Measurements from ENCODE around the gene RBMS1.
A peak's percentile ranks its signal among the peaks of the same experiment; 100 is the strongest.

RBMS1 gene

GRCh38 chr2:160325418-160325817, 168.2 kb downstream of the RBMS1 start:
- no peak for DNase-seq

GRCh38 chr2:160324917-160325316, 168.7 kb downstream of the RBMS1 start:
- peak; percentile 10 for DNase-seq

- peak; percentile 20 for DNase-seq
Observed at GRCh38 chr2:160324161-160324800, 169.3 kb downstream of the RBMS1 start.

DNA sequence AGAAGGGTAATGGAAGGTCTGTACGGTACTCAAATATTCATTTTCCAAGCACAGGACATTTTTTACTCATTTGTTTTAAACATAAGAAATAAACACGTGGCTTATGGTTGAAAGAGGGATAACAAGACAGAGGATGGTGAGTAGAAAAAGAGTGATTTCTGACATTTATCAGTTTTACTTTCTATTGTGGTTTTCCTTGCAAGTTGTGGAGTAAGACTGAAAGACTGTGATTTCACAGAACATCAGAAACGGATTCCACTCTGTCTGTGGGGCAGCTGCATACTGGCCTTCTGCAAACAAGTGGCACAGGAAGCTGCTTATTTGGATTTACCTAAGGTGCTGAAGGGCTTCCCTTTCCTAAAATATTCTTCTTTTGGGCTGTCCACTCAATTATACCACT, 171.3 kb downstream of the RBMS1 start:
- DNase-seq = peak; percentile 32

DNA sequence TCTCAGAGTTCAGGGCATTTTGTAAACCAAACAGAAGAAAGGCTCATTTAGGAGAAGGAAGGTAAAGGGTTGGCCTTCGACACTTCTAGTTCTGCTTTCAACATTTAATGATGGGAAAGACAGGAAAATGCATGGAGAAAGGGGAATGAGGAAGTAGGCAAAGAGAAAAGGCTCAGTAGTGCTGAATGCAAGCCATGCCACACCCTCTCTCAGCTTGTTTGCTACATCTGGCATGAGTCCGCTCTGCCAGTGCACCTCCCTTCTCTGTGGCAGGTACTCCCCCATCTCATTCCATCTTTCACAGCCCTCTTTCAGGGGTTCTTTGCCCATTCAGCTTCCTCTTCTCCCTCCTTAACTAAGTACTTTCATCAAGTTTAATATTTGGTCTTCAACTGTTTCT, 172.6 kb downstream of the RBMS1 start:
- no peak for DNase-seq

GRCh38 chr2:160319700-160320099, 173.9 kb downstream of the RBMS1 start:
- no peak for DNase-seq

- DNase-seq = no peak
Observed at GRCh38 chr2:160318218-160318617, 175.4 kb downstream of the RBMS1 start.

DNA sequence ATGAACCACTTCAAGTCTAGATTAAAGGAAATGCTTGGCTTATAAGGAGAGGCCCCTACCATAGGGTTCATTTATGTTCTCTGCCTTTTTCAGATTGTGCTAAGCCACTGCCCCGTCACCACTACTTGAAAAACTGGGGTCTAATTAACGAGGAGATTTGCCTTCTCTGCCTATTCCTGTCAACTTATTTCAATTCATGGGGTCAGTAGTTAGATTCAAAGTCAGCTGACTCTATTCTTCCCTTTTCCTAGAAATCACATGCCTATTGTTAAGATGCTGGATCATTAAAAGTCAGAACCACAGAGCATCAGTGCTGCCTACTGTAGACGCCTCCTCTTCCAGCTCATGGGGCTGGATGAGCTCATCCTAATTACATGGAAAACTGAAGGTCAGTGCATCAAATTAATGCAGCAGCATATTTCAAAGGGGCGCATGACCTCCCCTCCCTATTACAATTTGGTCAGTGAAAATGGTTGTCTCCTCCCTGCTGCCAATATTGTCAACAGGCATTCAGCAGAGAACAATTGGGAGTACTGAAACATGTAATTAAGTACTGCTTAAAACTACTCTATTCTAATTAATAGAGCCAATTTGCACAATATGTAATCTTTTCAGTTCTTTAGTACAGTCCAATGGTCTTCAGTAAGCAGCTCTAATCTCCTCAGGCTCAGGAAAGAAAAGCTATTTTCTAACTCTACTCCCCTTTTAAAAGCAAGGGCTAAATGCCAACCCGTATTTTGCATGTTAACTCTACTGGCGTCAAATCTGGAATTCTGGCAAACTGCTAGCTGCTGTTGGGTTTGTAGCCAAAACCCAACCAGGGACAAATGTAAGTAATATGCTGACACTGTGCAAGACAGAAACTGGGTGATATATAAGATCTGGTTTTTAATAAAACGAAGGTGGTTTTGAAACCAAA, 176.2 kb downstream of the RBMS1 start:
- no peak for DNase-seq

DNA sequence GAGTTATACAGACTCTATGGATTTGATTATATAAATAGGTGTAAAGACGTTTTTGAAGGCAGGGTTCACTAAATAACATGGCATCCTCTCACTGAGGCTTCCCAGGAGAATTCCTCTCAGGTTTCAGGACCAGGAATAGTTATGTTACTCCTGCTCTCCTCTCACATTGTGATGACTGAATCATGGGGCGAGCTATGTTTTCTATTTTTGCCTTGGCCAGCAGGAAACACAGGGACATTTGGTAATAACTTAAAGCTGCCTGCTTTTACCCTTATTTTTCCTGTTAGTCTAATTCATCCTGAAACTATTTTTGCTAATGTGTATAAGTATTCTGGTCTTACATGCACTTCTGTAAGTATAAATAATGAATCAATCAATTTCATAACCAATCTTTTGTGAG, 178.3 kb downstream of the RBMS1 start:
- no peak for DNase-seq

DNA sequence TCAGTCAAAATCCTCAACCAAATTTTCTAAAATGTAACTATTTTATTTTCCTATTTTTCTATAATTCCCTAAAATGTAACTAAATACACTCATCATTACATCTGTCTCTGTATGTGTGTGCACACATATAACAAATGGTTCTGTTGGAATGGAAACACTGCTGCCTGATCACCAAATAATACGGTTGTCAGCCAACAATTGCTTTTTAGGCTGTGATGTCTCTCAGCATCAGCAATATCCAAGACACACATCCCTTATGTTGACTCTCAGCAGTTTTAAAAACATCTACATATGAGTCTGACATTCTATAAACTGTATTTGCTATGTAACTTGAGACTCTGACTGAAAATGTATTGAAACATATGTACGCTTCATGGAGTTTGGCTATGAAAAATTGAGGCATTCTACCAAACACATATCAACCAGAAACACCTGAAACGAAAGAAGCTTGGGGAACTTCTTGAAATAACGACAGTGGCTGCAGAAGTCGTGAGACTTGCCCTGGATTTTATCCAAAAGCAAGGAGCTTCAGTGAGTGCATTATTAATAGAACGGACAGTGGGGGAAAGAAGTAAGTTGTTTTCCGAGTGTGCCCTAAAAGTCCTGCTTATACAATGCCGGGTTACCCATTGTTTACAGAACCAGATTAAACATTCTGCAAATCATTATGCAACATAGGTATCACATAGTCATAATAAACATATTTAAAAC, 183.3 kb downstream of the RBMS1 start:
- DNase-seq = no peak

DNA sequence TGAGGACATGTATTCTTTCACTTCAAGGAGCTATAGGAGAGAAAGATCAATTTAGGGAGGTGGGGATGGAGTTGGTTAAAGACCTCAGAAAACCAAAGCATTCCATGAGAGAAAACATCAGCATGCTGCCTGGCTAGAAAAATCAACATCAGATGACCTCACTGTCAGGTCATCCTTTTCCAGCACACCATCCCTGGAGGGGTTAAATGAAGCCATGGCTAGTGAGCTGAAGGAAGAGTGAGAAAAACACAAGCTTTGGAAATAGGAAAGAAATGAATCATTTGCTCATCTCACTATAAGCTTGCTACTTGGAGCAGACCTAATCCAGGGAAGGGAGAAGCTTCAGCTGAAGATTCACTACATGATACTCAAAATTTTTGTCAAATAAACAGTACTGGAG, 184.0 kb downstream of the RBMS1 start:
- DNase-seq = no peak

GRCh38 chr2:160308915-160309314, 184.7 kb downstream of the RBMS1 start:
- no peak for DNase-seq

- DNase-seq = no peak
Observed at GRCh38 chr2:160308476-160308875, 185.1 kb downstream of the RBMS1 start.

GRCh38 chr2:160306985-160307384, 186.6 kb downstream of the RBMS1 start:
- DNase-seq = no peak

GRCh38 chr2:160305081-160305750, 188.4 kb downstream of the RBMS1 start:
- no peak for DNase-seq

DNA sequence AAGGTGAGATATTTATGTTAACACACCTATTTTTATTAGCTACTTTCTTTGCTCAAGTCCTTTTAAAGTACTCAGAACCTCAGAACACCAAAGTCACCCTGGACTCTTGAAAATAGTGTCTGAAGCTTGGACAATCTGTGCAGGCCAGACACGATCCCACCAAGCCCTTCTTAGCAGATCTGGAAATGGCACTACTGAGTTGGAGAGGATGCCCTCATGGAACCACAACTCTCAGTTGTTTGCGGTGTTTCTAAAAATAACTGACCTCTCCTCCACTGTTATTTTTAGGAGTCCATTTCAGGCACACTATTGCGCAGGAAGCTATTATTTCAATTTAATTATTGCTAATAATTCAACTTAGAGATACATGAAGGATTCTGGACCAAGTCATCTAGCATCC, 190.1 kb downstream of the RBMS1 start:
- no peak for DNase-seq

- DNase-seq = no peak
Observed at GRCh38 chr2:160303076-160303475, 190.5 kb downstream of the RBMS1 start.

DNA sequence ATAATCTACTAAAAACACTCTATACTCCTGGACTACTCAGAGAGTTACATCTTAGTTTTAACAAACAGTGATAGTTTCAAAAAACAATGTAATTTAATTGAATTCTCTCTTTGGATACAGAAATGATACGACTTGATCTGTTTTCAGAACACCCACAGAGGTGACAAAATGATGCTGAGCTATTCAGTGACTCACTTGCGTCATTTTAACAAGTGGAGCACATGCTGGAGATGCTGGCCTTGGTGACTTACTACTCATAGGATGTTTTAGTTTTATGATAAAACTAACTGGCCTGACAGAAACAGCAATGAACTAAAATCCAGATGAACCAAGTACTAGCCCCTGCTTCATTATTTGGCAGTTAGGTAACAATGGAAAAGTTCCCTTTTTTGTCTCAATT, 192.2 kb downstream of the RBMS1 start:
- peak; percentile 55 for DNase-seq

DNA sequence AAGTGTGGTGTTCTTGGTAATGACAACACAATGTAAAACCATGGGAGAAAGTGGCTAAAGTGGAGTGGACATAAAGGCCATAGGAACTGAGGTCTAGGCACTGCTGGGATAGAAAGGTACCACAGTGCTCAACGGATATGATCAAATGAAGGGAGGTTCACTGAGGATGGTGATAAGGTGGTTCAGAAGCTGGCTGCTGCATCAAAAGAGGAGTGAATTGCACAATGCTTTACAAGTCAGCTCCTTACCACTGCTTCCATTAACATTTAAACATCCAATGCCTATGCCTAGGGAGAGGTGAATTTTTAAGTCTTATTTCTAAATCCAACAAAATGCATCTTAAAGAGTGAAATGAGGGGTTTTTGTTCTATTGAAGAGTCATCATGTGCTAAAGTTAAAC, 193.4 kb downstream of the RBMS1 start:
- no peak for DNase-seq

- DNase-seq = peak; percentile 28
Observed at GRCh38 chr2:160299540-160299939, 194.1 kb downstream of the RBMS1 start.

DNA sequence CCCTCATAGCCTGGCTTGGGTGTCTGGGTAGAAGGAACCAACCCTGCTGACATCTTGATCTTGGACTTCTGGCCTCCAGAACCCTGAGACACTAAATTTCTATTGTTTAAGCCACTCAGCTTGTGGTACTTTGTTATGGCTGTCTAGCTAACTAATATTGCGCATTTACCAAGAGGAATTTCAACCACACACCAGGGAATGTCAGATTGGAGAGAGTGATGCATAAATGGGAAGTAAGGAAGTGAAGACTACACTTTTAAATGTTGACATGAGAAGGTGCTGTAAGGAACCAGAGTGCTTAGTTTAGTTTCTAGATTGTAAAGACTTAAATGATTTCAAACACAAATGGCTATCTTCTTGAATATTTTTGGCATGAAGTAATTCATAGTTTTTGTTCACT, 194.6 kb downstream of the RBMS1 start:
- no peak for DNase-seq

DNA sequence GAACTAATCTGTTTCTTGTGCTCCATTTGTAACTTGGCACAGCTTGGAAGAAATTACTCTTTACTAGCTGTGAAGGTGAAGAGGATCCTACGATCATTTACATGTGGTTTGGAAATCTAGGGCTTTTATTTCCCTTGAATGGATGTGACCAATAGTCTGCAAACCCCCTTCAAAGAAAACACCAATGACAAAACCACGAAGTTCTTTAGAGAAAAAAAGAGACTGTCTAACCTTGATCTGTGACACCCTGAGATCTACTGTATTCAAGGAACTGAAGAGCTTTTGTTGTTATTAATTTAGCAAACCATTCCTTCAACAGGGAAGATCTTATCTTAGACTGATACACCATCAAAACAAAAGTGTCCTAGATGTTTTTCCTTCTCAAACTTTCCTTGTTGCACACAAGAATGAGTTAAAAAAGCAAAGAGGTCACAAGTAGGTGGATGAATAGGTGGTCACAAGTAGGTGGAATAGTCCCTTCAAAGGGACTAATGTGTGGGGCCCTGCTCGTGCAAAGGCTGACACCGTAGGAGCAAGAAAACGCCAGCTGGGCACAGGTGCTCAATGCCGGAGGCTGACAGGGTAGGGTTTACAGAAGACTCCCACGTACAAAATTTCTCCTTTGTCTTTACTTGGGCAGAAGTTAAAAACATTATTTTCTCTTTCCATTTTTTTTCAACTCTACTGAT, 197.9 kb downstream of the RBMS1 start:
- no peak for DNase-seq

DNA sequence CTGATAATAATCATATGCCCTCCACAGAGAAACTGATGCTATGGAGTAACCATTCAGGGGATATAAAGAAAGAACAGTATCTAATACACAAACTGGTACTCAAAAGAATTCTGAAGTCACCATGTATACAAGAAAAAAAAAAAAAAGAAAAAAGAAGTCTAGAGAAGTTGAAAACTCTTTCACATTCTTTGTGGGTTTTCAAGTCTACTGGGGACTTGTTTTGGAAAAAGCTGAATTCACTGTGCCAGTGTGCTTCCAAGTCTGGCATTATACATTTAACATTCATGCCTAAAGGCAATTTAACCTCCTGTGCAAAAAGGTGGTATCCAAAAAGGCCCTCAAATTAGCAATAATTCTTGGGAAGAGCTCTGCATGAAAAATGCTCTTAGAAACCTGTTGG, 198.7 kb downstream of the RBMS1 start:
- no peak for DNase-seq
